Hematopoietic multipotent progenitor cell treated with erythropoietin and hydrocortisone succinate and interleukin-3 and kit ligand, for 6 days (in vitro differentiated cells): ENCODE results near the gene DCAF17.
A peak's percentile ranks its signal among the peaks of the same experiment; 100 is the strongest.
"Not testable (repeated sequence)": the region's sequence is repeated elsewhere in the genome, so short reads cannot be mapped to it uniquely, and the experiment has no call there.

ENCODE experiments used
- DNase-seq: peaks from one replicate; pipeline ENCODE4 v3.0.0-alpha.2; 2015

The DCAF17 gene

DNA sequence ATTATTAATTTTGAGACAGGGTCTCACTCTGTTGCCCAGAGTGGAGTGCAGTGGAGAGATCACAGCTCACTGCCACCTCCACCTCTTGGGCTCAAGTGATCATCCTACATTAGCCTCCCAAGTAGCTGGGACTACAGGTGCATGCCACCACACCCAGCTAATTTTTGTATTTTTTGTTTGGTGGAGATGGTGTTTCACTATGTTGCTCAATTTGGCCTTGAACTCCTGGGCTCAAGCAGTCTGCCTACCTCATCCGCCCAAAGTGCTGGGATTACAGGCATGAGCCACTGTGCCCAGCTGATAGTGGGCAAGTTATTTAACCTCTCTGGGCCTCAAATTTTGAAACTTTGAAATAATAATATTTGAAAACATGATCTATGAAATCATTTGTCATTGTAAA is 26.5 kb downstream of the DCAF17 start:
- DNase-seq = no peak

DNA sequence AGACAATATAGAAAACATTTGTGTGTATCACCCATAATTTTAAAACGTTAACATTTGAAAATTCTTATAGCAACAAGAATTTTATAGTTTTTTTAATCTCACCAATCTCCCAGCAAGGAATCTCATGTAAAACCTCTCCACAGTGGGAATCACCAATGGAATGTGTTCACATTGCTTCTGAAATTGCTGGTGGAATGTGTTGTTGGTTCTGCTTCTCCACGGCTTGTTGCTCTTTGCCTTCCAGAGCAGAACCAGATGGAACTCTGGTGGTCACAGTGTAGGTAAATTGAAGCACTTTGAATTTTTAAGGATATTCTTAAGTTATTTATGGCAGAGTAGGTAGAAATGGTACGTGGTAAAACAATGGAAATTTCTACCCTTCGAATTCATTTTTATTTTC is 35.1 kb downstream of the DCAF17 start:
- DNase-seq = no peak

DNA sequence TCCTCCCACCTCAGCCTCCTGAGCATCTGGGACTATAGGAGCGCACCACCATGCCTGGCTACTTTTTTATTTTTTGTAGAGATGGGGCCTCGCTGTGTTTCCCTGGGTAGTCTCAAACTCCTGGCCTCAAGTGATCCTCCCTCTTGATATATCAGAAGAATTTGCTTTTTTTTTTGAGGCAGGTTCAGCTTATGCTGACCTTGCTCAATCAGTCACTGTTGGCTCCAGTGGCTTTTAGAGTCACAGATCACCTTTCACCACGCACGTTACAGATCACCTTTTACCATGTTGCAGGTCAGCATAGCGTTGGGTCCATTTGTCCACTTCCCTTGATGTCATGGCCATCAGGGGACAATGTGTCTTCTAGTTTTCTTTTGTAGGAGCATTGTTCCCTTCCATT is 36.1 kb downstream of the DCAF17 start:
- DNase-seq = no peak

DNA sequence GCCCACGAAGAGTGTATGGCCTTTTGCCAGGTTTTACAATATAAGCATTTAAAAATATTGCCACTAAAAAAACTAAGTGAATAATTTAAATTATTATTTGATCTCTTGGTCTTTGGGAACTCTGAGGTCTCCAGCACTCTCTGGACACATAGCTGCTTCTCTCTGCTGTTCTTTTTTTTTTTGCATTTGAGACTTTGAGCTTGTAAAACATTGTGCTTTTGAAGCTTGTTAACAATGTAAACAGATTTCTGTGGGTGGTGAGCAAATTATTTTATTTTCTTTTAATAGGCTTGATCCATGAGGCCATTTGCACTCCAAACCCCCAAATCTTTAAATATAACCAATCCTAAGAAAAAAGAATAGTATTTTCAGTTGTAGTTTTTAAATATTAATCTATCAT is 42.0 kb downstream of the DCAF17 start:
- DNase-seq = no peak

DNA sequence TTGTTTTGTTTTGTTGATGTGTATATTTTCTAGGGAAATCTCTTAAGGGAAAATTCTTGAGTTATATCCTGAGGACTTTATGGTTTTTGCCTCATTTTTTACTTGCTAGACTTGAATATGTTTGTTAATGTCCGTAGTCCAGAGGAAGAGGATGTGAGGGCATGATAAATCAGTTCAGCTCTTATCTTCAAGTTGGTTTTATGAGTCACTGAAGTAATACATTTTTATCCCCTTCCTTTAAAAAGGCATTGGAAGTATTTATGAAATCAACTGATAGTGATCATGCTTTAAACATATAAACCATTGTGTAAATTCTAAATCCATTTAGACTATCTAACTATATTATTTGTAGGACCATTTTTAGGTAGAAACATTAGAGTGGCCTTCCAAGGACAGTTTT is 44.3 kb downstream of the DCAF17 start:
- DNase-seq = no peak

DNA sequence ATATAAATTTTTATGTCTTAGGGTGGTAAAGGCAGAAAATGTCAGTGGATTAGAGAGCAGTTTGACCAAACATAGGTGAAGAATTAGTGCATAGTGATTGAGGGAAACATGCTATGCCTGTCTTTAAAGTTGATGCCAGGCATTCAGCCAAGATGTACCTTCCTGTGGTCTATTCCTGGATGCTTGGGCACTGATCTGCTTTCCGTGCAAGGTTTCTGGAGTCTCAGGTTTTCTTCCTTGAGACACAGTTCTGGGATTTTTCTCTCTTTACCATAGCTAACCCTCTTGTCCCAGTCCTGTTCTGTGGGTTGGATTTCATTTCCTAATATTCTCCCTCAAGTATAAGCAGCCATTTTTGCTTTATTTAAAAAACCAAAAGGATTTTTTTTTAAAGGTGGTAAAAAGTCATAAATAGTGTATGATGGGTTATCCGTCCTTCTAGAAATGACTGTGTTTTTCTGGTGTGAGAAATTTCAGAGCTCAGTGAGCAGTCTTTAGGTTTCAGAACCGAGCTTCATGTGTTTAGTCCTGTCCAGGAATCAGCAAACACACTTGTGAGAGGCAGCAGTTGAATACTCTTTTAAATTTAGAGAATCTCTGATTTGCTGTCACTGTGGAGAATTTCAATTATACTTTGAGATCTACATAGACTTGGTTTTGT is 45.3 kb downstream of the DCAF17 start:
- no peak for DNase-seq

DNA sequence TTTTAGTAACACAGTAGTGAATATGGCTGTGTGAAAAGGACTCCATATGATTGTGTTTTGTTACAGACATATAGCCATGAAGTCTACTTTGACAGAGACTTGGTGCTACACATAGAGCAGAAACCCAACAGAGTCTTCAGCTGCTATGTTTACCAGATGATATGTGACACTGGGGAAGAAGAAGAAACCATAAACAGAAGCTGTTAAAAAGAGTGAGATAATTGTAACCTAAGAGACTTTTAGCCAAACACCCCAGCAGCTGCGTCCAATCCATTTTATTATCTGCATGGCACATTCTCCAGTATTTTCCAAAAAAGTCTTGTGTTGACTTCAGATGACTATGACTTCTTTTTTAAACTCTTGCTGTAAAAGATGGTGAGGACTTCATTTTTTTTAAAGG is 46.9 kb downstream of the DCAF17 start:
- DNase-seq = no peak

DNA sequence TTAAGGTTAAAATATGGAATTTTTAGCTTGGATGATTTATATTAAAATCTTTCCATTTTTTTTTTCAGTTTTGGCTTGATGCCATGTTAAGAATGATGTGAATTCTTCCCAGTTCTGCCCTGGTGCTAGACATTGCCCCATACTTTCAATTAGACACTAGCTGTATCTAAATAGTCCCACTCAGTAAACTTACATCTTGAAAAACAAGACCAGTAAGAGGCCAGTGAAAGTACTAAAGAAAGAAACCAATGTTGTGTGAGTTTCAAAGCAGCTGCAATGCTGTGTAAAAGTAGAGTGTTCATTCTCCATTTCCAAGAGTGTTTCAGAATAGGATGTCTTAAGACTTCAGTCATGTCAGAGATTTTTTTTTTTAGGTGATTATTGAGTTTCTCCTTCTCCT is 48.3 kb downstream of the DCAF17 start:
- DNase-seq = no peak

DNA sequence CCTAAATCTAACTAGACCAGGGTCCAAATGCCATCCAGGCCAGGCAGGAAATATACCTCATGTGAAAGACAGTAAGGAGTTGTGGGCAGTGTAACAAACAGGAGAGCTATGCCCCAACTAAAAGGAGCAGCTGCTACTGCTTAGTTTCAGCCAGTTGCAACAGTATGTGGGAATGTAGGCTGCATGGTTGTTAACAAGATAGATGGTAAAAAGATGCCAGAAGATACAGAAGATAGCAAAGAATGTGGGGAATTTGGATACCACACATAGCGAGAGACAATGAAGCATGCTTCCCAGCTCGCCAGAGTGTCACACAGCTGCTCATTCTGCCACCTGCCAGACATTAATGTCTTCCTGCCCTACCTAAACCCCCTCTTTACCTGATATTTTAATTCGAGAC is 48.9 kb downstream of the DCAF17 start:
- no peak for DNase-seq

DNA sequence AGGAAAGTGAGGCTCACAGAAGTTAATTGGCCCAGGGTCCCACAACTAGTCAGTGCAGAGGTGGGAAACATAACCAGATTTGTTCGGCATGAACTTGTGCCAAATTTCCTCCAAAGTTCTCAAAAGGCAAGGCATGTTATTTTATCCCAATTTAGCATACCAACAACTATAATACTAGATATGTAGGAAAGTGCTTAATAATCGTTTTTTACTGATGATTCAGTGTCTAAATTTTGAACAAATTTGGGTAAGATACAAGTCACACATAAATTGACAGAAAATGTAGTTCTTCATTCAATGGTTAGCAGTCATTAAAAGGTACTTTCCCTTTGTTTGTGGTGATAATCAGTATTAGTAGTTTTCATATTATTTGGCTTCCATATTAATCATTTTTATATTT is 49.8 kb downstream of the DCAF17 start:
- no peak for DNase-seq

DNA sequence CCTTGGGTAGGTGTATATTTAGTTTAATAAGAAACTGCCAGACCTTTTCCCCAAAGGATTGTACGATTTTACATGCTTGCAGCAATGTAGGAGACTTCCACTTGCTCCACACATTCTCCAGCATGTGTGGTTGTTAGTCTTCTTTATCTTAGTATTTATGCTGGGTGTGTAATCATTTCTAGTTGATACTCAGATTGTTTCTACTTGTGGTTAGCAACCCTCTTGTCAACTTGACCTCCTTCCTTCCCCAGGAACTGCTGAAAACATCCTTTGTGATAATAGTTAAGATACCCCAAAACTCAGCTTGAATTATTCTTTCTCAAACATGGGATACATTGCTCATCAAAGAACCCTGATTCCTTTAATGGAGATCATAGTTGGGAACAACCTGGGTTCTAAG is 51.1 kb downstream of the DCAF17 start:
- DNase-seq = no peak

DNA sequence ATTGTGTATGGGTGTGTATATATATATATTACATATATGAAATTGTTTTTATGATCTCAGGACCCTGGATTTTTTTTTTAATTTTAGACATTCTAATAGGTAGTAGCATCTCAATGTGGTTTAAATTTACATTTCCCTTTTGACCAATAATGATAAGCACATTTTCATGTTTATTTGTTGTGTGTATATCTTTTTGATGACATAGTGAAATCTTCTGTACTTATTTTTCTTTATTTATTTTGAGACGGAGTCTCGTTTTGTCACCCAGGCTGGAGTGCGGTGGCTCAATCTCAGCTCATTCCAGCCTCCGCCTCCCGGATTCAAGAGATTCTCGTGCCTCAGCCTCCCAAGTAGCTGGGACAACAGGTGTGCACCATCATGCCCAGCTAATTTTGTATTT is 53.2 kb downstream of the DCAF17 start:
- no peak for DNase-seq

DNA sequence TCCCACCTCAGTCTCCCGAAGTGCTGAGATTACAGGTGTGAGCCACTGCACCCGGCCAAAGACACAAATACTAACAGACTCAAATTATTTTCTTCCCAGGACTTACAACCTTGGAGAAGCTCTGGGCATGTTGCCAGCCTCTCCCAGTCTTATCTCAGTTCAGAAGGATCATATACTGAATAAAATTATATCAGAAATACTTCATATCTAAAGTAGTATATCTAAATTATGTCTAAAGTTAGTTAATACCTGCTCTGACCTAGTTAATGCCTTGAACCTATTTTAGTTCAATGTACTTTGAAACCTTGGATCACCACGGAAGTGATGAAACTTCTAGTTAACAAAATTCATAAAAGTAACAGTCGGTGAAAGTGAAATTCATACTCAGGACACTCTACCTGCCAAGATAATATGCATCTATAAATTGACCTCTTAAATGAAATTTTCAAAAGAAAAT is 53.8 kb downstream of the DCAF17 start:
- no peak for DNase-seq

DNA sequence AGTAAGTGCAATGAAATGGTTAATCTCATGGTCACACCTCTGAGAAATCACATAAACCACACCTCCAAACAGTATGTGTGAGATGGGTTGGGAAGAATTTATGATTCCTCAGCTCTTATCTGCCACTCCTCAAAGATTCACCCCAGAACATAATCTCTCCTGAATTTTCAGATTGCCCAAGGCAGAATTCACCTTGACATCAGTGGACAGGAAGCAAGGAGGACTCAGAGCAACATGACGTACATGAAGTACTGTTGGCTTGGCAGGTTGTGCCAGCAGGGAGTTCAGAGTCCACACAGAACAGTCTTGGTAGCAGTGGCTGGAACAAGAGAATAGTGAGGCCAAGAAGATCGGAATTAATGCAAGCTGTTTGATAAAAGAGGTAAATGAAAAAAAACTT is 56.6 kb downstream of the DCAF17 start:
- no peak for DNase-seq

DNA sequence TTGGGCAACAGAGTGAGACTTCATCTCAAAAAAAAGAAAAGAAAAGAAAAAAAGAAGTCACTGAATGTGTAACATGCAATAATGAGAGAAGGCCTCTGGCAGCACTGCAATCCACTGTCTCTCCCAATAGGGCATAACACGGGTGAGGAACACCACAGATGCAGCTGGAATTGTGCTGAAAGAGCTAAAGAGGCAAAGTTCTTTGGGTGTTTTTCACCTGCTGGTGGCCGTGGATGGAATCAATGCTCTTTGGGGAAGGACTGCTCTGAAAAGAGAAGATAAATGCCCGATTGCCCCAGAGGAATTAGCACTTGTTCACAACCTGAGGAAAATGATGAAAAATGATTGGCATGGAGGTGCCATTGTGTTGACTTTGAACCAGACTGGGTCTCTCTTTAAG is 57.3 kb downstream of the DCAF17 start:
- DNase-seq = peak; percentile 25

DNA sequence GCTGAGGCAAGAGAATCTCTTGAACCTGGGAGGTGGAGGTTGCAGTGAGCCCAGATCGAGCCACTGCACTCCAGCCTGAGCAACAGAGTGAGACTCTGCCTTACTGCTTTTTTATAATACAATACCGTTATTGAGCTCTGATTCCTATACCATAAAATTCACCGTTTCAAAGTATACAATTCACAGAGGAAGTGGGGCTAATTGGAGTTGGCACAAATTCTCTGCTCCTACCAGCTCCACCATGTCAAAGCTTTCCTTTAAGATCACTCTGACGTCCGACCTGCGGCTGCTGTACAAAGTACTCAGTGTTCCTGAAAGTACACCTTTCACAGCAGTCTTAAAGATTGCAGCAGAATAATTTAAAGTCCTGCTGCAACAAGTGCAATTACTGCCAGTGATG is 58.6 kb downstream of the DCAF17 start:
- no peak for DNase-seq

DNA sequence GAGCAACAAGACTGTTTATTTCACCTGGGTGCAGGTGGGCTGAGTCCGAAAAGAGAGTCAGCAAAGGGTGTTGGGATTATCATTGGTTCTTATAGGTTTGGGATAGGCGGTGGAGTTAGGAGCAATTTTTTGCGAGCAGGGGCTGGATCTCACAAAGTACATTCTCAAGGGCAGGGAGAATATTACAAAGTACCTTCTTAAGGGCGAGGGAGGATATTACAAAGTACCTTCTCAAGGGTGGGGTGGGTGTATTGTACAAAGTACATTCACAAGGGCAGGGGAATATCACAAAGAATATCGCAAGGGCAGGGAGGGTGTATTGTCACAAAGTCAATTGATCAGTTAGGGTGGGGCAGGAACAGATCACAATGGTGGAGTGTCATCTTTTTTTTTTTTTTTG is 63.6 kb downstream of the DCAF17 start:
- DNase-seq = not testable (repeated sequence)

DNA sequence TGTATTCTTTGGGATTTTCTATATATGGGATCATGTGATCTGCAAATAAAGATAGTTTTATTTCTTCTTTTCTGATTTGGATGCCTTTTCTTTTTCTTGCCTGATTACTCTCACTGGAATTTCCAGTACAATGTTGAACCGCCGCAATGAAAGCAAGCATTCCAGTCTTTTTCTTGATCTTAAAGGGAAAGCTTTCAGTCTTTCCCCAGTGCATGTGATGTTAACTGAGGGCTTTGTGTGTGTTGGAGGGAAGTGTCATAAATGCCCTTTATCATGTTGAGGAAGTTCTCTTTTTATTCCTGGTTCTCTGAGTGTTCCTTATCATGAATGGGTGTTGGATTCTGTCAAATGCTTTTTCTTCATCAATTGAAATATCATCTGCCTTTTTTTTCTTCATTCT is 71.3 kb downstream of the DCAF17 start:
- DNase-seq = no peak

DNA sequence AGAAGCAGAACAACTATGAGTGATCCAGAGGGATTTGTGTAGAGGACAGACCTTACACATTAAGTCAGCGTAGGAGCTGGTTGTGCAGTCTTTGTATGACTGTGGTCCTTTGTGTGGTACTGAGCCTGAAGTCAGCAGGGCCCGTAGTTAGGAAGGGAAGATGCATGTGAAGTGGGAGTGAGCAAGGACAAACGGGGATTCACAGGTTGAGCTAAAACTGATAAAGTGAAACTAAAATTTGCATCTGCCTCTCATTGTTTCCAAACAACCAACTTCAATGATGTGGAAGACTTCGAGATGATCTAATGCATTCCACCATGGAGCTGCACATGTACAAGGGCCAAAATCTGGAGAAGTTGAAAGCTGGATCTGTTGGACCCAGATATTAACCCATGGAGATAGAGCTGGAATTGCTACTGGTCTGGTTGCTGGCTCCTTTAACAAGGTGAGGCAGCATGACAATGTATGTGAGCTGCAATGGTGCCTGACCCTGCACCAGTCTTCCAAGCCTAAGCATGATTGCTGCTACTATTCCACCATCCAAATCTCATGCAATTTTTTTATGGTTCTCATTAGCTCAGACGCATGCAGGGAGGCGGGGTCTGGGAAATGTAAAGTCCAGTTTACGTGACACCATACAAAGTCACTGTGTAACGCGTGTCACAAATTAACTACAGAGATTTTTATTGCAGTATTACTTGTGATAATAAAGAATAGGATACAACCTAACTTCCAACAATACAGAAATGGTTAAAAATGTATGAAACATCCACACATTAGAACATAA is 76.1 kb downstream of the DCAF17 start:
- no peak for DNase-seq

DNA sequence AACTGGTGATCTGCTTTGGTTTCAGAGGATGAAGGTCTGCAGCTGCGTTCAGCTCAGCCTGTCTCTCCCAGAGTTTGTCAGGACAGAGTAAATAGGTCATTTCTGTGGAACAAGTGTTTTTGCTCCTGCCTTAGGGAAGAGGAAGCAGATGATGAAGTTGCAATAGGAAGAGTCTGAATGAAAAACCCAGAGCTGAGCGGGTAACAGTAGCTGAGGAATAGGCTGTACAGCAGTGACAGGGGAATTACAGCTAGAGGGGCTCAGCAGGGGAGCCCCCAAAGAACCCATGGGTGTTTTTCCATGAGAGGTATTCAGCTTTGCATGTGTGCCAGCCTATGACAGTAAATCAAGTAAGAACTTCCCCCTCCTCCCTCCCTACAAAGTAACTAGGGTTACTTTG is 78.0 kb downstream of the DCAF17 start:
- no peak for DNase-seq

DNA sequence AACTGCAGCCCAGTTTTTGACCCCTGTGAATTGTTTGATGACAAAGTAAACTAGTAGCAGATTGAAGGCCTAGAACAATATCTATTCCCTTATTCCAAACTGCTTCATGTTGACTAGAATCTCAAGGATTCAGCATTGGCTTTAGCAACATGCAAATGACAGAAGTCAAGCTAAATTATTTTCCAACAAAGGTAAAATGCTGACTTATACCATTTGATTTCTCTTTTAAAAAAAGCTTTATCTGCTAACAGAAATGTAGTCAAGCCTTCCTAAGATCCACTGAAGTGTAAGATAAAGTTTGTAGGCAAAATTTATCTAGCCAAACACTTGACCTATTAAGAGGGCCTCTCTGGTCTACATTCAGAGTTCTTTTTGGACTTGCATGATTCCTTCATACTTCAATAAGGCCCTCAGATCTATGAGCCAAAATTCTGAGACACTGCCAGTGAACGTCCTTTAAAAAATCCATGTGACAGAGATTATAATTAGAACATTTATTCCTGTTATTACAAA is 78.7 kb downstream of the DCAF17 start:
- peak; percentile 63 for DNase-seq

DNA sequence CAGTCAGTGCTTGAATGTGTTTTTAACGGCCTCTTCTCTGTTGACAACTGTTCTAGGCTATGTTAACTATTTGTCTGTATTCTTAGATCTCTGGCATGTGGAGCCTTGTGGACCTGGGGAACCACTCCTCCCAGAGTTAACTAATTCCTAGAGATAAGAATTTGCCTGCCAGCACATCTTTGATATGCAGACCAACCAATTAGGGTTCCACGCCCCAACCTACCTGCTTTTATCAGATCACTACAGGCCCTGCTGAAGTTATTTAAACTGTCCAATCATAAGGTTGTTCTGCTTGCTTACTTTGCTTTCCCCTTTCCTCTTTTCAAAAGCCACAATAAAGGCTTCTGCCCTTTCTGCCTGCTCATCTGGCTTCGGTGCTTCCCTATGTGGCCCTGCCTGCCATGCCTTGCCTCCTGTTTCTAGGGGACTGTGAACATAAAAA is 79.7 kb downstream of the DCAF17 start:
- DNase-seq = peak; percentile 92

DNA sequence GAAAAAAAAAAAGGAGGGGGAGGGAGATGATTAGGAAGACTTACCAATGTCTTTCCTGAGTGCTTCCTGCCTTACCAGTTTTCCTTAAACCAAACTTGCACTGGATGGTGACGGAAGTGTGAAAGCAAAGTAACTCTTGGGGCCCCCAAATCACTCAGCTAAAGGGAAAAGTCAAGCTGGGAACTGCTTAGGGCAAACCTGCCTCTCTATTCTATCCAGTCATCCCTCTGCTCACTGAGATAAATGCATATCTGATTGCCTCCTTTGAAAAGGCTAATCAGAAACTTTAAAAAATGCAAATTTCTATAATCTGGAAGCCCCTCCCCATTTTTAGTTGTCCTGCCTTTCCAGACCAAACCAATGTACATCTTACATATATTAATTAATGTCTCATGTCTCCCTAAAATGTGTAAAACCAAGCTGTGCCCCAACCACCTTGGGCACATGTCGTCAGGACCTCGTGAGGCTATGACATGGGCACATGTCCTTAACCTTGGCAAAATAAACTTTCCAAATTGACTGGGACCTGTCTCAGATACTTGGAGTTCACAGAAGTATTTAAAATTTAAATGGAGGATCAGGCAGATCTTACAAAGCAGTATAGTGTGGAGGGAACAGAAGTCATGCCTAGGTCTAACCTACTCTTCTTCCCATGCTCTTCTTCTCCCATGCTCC is 81.0 kb downstream of the DCAF17 start:
- DNase-seq = peak; percentile 20
